Left colon (tissue), 2 donors: ENCODE measurements around the gene CAMKK2. TPM values are rescaled to one million over a fixed set of nuclear protein-coding genes. Genes with fewer than 3 reads are reported as not detected.
A peak's percentile ranks its signal among the peaks of the same experiment; 100 is the strongest.
"Not testable (repeated sequence)": the region's sequence is repeated elsewhere in the genome, so short reads cannot be mapped to it uniquely, and the experiment has no call there.

Experiments
- ATAC-seq: fragments of 200-7000 bp; cut with Tn5 transposase; one replicate; pipeline ENCODE4 v1.9.1; 2020; ENCODE audit warnings: mild to moderate bottlenecking, moderate library complexity
- DNase-seq, 2 donors: peaks; one replicate each; pipeline ENCODE4 v3.0.0-alpha.2; 2020
- intact Hi-C, 2 donors: fragments of 100-400 bp; cut with DNase I in 1 of 2; cut with micrococcal nuclease in 1 of 2; formaldehyde crosslinking; loops; one replicate each; pipeline versions ENCODE4 v1.11.2 to v1.14.0; 2022; cut with DNase I, micrococcal nuclease
- total RNA-seq, 2 donors: library from RNA; stranded (reverse); fragmentation: NEBNext Ultra II Directional; extraction: Animal tissue kit (Norgen Biotek cat#: 25700); gene quantifications; one replicate each; pipeline ENCODE4 v1.2.1, GENCODE V29; 2021
- donor health status: DM: no; HTN: no; CAD: no.
- donor health status: DM: yes; HTN: yes; CAD: no.

The CAMKK2 gene
- total RNA-seq, 2 donors from 2014 or later = 48.1 to 55.4 TPM

DNA sequence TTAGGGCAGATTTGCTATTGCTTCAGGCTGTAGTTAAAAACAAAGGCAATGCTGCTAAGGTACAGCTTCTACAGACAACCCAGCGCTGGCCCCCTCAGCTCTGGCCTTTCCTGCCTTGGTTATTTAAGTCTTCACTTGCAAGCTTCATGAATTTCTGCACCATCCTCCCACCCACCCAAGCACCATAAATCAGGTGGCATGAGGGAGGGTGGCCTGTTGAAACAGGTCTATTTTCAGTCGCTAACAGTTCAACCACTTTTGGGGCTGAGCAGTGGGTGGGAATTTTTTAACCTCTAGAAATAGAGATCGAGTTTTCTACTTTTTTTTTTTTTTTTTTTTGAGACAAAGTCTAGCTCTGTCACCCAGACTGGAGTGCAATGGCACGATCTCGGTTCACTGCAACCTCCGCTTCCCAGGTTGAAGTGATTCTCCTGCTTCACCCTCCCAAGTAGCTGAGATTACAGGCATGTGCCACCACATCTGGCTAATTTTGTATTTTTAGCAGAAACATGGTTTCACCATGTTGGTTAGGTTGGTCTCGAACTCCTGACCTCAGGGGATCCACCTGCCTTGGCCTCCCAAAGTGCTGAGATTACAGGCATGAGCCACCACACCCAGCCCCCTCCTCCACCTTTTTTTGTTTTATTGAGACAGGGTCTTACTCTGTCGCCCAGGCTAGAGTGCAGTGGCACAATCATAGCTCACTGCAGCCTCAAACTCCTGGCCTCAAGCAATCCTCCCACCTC lies 38.6 kb downstream of the CAMKK2 start:
- DNase-seq, ATAC-seq, intact Hi-C loops: not testable (repeated sequence)

DNA sequence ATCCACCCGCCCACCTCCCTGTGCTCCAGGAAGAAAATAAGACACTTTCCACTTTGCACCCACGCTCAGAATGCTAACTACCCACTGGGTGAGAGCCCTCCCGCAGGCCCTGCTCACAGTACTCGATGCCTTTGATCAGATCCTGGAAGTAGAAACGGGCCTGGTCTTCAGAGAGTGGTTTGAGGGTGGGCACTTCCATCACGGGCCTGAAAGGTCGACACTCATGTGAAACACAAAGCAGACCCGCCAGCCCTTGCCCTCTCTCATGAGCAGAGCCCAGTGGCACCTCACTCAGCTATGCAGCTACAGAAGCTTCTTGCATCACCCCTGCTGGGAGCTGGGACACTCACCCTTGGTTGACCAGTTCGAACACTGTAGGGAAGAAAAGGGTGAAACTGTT lies 41.1 kb downstream of the CAMKK2 start:
- DNase-seq (no peak), ATAC-seq (no peak)
- intact Hi-C loops = no loop called here

DNA sequence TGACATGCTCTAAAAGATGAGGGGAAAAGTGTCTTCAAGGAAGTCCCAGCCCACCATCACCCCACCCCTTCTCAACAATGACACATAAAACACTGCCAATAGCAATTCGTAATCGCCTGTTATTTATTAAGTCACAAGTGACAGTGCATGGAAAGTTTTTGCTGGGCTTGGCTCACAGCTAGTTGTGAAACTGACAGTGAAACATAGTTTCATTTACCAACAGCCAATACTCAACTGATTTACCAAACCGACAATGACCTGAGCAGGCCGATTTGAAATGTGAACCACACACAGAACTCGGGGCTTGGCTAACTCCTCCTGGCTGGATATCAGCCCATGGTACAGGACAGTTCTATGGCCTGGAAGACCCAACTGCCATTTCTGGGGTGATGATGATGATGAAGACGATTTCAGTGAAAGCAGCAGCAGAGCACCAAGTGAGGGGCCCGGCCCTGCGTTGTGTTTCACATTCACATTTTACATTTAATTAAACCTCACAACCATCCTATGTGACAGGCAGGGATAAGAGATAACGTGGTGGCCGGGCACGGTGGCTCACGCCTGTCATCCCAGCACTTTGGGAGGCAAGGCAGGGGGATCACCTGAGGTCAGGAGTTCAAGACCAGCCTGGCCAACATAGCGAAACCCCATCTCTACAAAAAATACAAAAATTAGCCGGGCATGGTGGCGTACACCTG lies 42.7 kb downstream of the CAMKK2 start:
- DNase-seq (no peak), ATAC-seq (no peak)
- intact Hi-C loops = no loop called here

DNA sequence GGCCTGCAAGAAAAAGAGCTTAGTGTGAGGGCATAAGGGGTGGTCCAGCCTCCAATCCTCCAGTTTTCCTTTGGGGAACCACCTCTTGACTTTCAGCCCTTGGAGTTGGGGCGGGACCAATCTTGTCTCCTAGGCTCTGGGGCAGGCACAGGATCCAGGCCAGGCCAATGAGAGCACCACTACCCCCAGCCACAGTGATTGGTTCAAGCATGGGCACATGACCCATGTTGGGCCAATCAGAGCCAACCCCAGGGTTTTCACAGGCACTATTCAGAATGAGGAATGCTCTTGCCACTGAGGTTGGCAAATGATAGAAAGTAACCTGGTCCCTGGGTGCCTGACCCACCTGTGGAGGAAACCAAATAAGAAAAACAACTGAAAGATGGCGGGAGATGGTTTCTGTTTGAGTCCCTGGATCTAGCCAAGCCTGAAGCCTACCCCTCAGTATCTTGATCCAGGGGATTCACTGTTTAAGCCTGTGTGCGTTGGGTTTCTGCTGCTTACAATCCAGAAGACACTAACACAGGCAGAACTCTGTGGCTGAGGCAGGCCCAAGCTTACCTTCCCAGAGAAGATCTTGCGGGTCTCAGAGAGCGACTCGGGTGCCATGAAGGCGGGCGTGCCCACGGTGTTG lies 43.7 kb downstream of the CAMKK2 start:
- DNase-seq = no peak
- intact Hi-C loops = no loop called here
- ATAC-seq = peak; percentile 36

DNA sequence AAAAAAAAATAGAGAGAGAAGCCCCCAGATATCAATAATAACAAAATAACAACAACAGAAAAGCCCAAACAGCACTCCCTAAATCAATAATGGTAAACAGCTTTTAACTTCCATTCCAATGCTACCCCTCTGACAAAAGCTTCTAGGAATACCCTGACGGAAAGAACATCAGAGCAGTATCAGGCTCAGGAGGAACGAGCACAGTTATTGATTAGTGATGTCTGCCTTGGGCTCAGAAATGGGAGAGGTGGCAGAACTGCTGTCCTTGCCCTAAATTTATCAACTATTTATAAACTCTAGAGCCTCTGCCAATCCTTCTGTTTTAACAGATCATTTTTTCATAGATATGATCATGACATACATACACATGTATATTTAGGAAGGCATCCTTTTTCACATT lies 44.7 kb downstream of the CAMKK2 start:
- ATAC-seq (no peak), DNase-seq (no peak)
- intact Hi-C loops = no loop called here

DNA sequence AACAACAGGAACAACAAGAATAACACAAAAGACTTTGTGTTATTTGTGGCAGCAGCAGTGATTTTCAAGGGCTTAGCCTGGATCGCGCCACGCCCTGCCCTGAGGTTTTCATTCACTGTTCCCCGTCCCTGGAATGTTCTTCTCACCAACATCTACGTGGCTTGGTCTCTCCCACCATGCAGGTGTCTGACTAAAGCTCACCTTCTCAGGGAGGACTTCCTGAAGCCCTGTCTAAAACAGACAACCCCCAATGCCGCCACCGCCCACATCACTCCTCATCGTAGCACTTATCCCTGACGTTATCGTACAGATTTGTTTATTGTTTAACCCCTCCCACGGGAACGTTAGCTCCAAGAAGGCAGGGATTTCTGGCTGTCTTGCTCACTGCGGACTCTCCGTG lies 46.1 kb downstream of the CAMKK2 start:
- DNase-seq = no peak
- intact Hi-C loops = no loop called here
- no peak for ATAC-seq

DNA sequence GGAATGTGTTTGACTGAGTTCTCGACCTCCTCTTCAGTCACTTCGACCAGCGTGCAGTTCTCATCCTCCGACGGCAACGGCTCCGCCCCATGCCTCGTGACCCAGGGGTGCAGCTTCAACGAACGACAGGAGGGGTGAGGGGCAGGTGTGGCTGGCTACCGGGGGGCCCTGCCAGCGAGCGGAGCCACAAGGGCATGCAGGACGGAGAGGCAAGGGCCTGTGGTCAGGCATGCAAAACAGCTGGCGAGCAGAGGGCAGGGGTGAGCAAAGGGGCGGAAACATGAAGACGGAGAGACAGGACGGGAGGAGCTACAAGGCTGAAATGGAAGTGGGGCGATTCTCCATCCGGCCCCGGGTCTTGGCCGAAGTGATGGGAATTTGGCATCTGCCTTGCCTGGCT lies 47.9 kb downstream of the CAMKK2 start:
- intact Hi-C loops = no loop called here
- DNase-seq = peak; percentile 44 to 60
- ATAC-seq = no peak

DNA sequence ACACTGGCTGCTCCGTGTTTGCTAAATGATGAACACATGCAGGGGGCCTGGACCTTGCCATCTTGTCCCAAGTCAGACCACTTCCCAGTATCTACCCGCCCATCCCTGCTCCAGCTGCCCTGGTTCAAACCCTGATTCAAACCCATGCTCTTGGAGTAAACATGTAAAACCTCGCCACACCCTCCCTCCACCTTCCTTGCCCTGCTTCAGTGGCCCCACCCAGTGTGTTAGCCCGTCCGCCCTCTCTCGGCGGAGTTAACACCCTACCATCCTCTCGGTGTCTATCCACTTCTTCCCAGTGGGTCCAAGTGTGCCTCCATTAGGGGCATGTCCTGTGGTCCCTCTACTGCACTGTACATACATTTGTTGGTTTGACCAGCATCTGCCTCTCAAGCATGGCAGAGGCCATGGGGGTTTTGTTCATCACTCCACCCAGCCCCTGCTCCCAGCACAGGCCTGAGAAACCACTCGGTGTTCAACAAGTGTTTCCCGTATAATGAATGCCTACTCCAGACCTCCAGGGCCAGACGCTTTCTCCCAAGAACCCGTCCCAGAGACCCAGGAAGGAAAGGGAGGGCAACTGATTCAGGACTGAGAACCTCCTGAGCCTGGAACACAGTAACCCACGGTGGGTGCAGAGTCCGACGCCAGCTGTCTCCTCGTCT lies 49.5 kb downstream of the CAMKK2 start:
- peak; percentile 95 for ATAC-seq
- intact Hi-C loops = no loop called here
- peak; percentile 59 to 71 for DNase-seq

DNA sequence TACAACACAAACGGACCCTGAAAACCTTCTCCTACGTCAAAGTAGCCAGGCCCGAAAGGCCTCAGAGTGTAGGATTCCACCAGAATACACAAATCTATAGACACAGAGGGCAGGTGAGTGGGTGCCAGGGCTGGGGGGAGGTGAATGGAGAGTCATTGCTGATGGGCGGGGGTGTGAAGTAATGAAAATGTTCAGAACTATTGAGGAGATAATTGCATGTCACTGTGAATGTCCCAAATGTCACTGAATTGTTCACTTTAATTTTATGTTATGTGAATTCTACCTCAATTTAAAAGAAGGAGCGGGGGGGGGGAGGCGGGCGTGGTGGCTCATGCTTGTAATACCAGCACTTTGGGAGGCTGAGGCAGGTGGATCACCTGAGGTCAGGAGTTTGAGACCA lies 50.6 kb downstream of the CAMKK2 start:
- intact Hi-C loops = no loop called here
- DNase-seq (no peak), ATAC-seq (no peak)

DNA sequence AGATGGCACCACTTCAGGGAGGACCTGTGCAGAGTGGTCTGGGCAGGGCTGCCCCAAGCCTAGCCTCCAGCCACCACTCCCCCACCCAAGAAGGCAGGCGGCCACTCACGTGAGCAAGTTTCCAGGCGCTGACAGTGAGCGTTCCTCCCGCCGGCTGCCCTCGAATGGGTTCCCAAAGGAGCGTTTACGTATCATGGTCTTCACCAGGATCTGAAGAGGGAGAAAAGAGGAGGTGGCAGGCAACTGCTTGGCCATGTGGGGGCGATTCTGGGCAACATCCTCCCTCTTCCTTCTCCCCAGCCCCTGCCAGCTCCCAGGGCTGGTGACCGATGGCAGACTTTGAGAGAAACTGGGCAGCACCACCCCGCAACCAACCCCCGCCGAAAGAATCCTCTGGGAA lies 51.5 kb downstream of the CAMKK2 start:
- ATAC-seq (no peak), DNase-seq (no peak)
- intact Hi-C loops = no loop called here

DNA sequence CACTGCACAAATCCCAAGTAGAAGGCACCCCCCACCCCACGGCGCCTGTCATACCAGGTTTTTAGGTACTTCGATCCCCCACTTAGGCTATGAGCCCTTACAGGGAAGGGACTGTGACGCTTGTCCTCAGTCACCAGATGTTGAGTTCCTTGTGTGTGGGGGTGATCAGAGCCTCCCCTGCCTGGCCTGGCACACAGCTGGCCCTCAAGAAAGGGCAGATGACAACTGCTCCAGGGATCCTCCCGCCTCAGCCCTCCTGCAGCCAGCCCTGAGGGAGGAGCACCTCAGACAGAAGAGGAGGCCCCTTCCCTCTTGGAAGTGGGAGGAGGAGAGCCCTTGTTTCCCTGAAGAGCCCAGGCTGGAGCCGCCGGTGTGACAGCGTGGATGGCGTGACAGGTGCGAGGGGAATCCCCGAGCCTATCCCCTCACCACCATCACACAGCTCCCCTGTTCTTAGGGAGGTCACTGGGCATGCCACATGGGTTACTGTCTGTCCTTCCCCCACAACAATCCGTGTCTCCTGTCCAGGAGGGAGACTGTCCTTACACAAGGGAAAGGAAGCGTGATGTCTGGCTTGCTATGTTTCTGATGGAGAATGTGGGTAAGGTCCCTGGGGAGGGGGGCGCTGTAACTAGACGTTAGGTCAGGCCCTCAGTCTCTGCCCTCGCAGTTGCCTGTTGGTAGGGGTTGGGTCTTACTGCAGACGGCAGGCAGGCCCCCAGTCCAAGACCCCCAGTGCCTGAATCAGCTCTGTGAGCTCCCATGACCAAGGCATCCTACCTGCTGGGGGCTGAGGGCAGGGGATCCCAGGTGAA lies 55.1 kb downstream of the CAMKK2 start:
- DNase-seq = no peak

DNA sequence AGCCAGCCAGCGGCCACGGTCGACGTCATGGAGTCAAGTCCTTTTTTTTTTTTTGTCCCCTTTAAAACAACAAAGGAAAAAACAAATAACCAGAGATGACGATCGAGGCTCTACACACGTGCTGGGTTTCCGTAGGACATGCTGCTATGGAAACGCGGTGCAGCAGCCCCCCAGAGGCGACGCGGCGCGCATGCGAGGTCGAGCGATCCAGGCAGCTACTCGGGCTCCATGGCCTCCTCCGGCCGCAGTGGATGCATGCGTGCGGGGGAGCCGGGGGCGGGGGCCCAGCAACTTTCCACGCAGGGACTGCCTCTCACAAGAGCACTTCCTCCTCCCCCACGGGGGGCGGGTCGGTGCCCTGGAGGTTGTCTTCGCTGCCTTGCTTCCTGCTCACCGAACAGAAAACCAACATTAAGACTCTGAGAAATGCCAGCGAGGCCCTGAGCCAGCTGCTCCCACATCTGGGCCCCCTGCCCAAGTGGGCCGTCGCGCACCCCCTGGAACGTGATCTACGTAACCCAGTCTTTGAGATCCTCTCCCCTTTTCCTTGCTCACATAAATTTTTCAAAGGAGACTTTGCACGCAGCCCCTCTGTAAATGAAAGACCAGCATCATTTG lies 55.9 kb downstream of the CAMKK2 start:
- DNase-seq (peak; percentile 74 to 75), ATAC-seq (peak; percentile 27)
- intact Hi-C loops = no loop called here

More for the DNA sequence above, 55.1 kb downstream of the CAMKK2 start:
- intact Hi-C loops = no loop called here
- no peak for ATAC-seq

DNA sequence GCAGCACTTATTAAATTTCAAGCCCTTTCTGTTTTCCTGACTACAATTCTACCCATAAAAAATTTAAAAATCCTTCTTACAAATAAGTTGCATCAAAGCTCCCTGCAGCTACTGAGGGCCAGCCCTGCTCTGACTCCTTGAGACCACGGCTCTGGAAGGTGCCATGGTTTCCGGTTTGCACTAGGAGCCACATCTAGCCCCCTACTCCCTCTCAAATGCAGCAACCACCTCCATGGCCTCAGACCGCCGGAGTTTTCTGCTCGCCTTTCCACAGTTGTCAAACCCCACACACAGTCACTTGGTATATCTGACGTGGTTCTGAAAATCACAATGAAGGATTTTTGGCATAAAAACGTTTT lies 56.5 kb downstream of the CAMKK2 start:
- ATAC-seq = no peak
- no peak for DNase-seq
- intact Hi-C loops = no loop called here

DNA sequence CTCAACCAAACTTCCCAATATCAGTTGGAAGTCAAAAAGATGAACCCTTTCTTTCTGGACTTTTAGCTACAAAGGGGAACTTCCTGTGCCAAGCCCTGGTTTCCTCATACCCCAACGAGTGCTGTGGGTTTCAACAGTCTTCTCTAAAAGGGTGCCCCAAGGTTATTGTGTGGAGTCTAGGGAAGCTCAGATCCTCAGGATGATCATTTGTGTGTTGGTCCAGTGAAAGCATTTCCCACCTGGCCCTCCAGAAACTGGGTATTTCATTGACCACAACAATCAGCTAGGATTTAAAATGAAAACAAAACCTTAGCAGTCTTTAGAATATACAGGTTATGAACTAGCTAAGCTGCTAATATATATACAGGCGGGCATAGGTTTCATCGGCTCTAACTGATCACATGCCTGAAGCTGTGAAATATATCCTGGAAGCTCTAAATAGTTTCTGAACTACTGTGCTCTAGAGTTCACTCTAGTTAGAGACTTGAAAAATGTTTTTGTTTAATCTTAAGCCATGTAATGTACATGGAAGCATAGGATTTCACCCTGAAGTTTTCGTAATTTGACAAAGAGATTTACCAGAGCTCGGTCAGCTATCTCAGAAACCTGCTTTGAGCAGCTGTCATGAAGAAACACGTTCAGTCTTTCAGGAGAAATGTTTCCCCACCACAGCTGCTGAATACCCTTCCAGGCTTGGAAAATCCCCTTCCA lies 57.0 kb downstream of the CAMKK2 start:
- no peak for DNase-seq
- intact Hi-C loops = no loop called here
- no peak for ATAC-seq

DNA sequence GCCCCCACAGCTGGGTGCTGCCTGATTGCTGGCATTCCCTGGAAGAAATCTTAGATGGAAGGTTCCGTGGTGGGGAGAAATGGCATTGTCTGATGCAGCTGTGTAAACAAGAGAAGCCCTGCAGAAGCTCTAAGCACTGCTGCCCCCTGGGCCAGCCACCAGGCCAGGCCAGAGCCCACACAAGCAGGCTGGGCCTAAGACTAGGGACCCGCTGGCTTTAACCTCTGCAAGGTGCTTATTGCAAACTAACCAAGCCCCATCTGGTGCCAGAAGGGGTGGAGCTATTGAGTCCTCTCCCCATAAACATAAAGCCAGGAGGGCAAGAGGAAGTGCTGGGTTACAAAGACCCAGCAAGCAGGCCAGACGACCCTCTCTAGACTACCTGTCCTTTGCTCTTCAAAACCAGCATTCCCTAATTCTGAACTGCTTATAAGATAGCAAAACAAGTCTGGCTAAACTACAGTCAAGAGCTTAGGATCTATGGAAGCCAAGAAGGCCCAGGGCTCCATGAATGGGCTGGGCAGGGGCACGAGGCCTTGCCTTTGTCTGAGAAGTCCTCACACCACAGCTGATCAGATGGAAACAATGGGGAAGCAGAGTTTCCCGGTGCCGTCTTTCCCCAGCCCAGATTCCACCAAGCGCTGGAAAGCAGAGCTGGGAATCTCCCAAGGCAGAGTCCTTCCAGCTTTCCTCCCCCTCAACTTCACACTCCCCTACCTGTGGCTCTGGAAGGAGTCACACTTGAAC lies 57.7 kb downstream of the CAMKK2 start:
- ATAC-seq (peak; percentile 60), DNase-seq (no peak)
- intact Hi-C loops = no loop called here

DNA sequence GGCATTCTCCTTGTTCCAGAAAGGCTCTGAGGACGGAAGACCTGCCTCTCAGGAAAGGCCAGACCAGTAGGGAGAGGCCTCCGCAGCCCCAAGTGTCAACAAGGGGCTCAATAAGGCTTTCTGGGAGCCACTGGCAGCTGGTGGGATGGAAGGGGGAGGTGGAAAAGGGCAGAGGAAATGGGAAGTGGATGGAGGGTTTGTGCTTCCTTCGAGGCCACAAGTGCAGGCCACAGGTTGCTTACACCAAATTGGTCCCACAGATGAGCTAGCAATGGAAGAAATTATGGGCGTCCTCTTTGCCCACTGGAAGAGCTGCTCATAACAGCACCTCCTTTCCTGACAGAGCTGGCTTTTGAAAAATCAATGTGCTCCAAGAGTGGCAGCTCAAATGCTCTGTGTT lies 58.4 kb downstream of the CAMKK2 start:
- intact Hi-C loops = no loop called here
- ATAC-seq = peak; percentile 1
- DNase-seq = no peak

DNA sequence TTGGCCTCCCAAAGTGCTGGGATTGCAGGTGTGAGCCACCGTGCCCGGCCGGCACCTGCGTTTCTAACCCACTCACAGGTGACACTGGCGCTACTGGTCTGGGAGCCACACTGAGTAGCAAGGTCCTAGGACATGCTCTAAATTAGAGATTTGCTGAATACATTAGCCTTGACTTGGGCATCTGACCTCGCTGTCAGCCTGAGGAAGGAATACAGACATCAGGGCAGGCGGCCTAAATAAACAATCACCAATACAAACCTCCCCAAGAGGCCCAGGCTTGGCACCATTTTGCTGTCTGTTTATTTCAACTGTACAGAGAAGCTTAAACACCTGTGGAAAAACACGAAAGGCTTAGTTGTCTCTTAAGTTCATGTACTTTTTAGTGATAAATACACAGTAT lies 59.1 kb downstream of the CAMKK2 start:
- DNase-seq (no peak), ATAC-seq (no peak)

More for the DNA sequence above, 59.1 kb downstream of the CAMKK2 start:
- intact Hi-C loops = no loop called here
